Gastroesophageal sphincter (tissue), 3 donors: ENCODE results near the gene NPHP3.

Source experiments
- CTCF ChIP-seq, 4 experiments: fragments of 200-600 bp in 2 of 4; fragments of 450-650 bp in 2 of 4; sonication (generic) in 1 of 4; IDR thresholded peaks; one replicate each; pipeline ENCODE4 v1.5.1; 2017 to 2019; ENCODE audit warnings: antibody characterized with exemption in 4 of 4, mild to moderate bottlenecking in 2 of 4, moderate library complexity in 2 of 4
- EP300 ChIP-seq: sonication (generic); formaldehyde crosslinking; IDR thresholded peaks from one replicate; pipeline ENCODE4 v1.6.1; 2017; ENCODE audit warnings: antibody characterized with exemption, mild to moderate bottlenecking
- POLR2A ChIP-seq, 2 donors: fragments of 450-650 bp; IDR thresholded peaks; one replicate each; pipeline ENCODE4 v1.6.1; 2017; ENCODE audit warnings: antibody characterized with exemption in 2 of 2, mild to moderate bottlenecking in 2 of 2, moderate library complexity in 1 of 2
- POLR2AphosphoS5 ChIP-seq: sonication (generic); formaldehyde crosslinking; IDR thresholded peaks from one replicate; pipeline ENCODE4 v1.6.1; 2017; ENCODE audit warnings: antibody characterized with exemption

GRCh38 chr3:132756108-132756650, 34.0 kb upstream of the NPHP3 start:
- TF ChIP-seq CTCF (IDR thresholded peaks at IDR 0.05) (no peak), POLR2A (IDR thresholded peaks at IDR 0.05) (no peak), POLR2AphosphoS5 (no peak), EP300 (no peak)
